ENCODE results near the gene IGSF21.

- no peak for TF ChIP-seq CTCF (IDR thresholded peaks at IDR 0.05; ENCODE audit: poor library complexity)
- TF ChIP-seq EZH2 (IDR thresholded peaks at IDR 0.05; ENCODE audit: borderline replicate concordance): no peak
- no peak for TF ChIP-seq EZH2phosphoT487 (IDR thresholded peaks at IDR 0.05; ENCODE audit: low read depth, severe bottlenecking, unreplicated experiment)
These were observed 205.9 kb downstream of the IGSF21 start for GRCh38 chr1:18313523-18313922.
